GM12878 (cell line): ENCODE data around the gene ENPP6. TPM values are rescaled to one million over a fixed set of nuclear protein-coding genes. Genes with fewer than 3 reads are reported as not detected.

Experiments used
- ATAC-seq: fragments of 200-7000 bp; cut with Tn5 transposase; 3 replicates; pipeline ENCODE4 v1.9.1; 2020; ENCODE audit warnings: mild to moderate bottlenecking, moderate library complexity
- BruUV-seq: library from RNA; stranded (reverse); fragments of 400-500 nt; replicated peaks from 2 replicates; lab custom pipeline; 2021; lab: Mats Ljungman, UMichigan
- CTCF ChIA-PET: fragments of 300-600 bp; sonication (Branson Sonifier 250); formaldehyde crosslinking; extraction: SDS; loops from one replicate; lab custom pipeline; 2021; ENCODE audit warnings: inconsistent platforms; lab: Yijun Ruan, JAX
- POLR2A ChIA-PET: fragments of 350-600 bp; formaldehyde crosslinking; extraction: SDS; loops from one replicate; lab custom pipeline; 2021; ENCODE audit warnings: inconsistent platforms; lab: Charles Lee
- RAD21 ChIA-PET: fragments of 300-600 bp; sonication (Branson Sonifier 250); formaldehyde crosslinking; loops from one replicate; lab custom pipeline; 2023; ENCODE audit warnings: antibody characterized with exemption; ENCODE audit not compliant: unreplicated experiment; lab: Charles Lee
- SMC1A ChIA-PET: fragments of 300-600 bp; sonication (Branson Sonifier 250); formaldehyde crosslinking; loops from one replicate; lab custom pipeline; 2023; ENCODE audit not compliant: unreplicated experiment, uncharacterized antibody; lab: Charles Lee
- DNase-seq: peaks from one replicate; pipeline ENCODE4 v3.0.0-alpha.2; 2011; ENCODE audit warnings: low read depth, low spot score
- FAIRE-seq: peaks from 3 replicates; lab custom pipeline; 2011; peaks lifted over from hg19 to GRCh38; lab: Jason Lieb, UNC
- H2AFZ ChIP-seq: 2 replicates; pipeline ENCODE4 v1.6.0; 2011; ENCODE audit warnings: low read depth, low read length, control low read depth; ENCODE audit not compliant: control insufficient read depth
- H3K27ac ChIP-seq: 2 replicates; pipeline ENCODE4 v1.5.1; 2011; ENCODE audit warnings: control low read depth; ENCODE audit not compliant: control insufficient read depth, insufficient read depth
- H3K27me3 ChIP-seq, 2 experiments: replicated peaks in 1 of 2; 2 replicates each; pipeline versions ENCODE4 v1.6.0 to v1.6.1; 2011; ENCODE audit warnings: low read length in 1 of 2; ENCODE audit not compliant: control insufficient read depth in 2 of 2, insufficient read depth in 2 of 2
- H3K36me3 ChIP-seq, 2 experiments: 2 replicates each; pipeline ENCODE4 v1.5.1; 2011; ENCODE audit warnings: low read length in 1 of 2; ENCODE audit not compliant: control insufficient read depth in 2 of 2, insufficient read depth in 2 of 2
- H3K4me1 ChIP-seq: 2 replicates; pipeline ENCODE4 v1.6.1; 2011; ENCODE audit warnings: mild to moderate bottlenecking, low read length, moderate library complexity, mixed read lengths; ENCODE audit not compliant: control insufficient read depth, insufficient read depth
- H3K4me2 ChIP-seq: 2 replicates; pipeline ENCODE4 v1.6.0; 2011; ENCODE audit warnings: control low read depth; ENCODE audit not compliant: control insufficient read depth, insufficient read depth
- H3K4me3 ChIP-seq: fragments of 200-600 bp; sonication (generic); 2 replicates; pipeline ENCODE4 v1.5.1; 2016
- H3K79me2 ChIP-seq: 2 replicates; pipeline ENCODE4 v1.6.0; 2011; ENCODE audit warnings: low read length; ENCODE audit not compliant: control insufficient read depth, insufficient read depth
- H3K9ac ChIP-seq: 2 replicates; pipeline ENCODE4 v1.8.0; 2011; ENCODE audit warnings: low read length, control low read depth, mixed read lengths; ENCODE audit not compliant: control insufficient read depth, insufficient read depth
- H3K9me3 ChIP-seq: replicated peaks from 3 replicates; pipeline ENCODE4 v1.5.1; 2011; ENCODE audit warnings: mild to moderate bottlenecking, low read length; ENCODE audit not compliant: control insufficient read depth, insufficient read depth
- H4K20me1 ChIP-seq: 2 replicates; pipeline ENCODE4 v1.6.0; 2011; ENCODE audit not compliant: control insufficient read depth, insufficient read depth
- CBX5 ChIP-seq: sonication (generic); IDR thresholded peaks from 2 replicates; pipeline ENCODE4 v1.6.1; 2016; ENCODE audit warnings: low read depth, moderate library complexity, mild to moderate bottlenecking, inconsistent platforms
- CREB1 ChIP-seq: IDR thresholded peaks from 2 replicates; pipeline ENCODE4 v1.6.1; 2012; ENCODE audit warnings: low read depth, mild to moderate bottlenecking, inconsistent platforms
- EED ChIP-seq: sonication (generic); IDR thresholded peaks from 2 replicates; pipeline ENCODE4 v1.6.1; 2016; ENCODE audit warnings: antibody characterized with exemption, low read depth
- FOS ChIP-seq: IDR thresholded peaks from 3 replicates; pipeline ENCODE4 v1.6.1; 2011; ENCODE audit warnings: borderline replicate concordance; ENCODE audit not compliant: insufficient read length; ENCODE audit errors: extremely low read depth
- GATAD2B ChIP-seq: fragments of 450-650 bp; conservative IDR thresholded peaks from 2 replicates; pipeline ENCODE4 v1.6.1; 2017; ENCODE audit warnings: low read depth, mild to moderate bottlenecking, moderate library complexity
- IRF3 ChIP-seq: fragments of 450-650 bp; IDR thresholded peaks from 2 replicates; pipeline ENCODE4 v1.6.1; 2014; ENCODE audit warnings: mild to moderate bottlenecking
- JUNB ChIP-seq: IDR thresholded peaks from 2 replicates; pipeline ENCODE4 v1.6.1; 2016; ENCODE audit warnings: antibody characterized with exemption, mild to moderate bottlenecking
- MYB ChIP-seq: fragments of 150-350 bp; IDR thresholded peaks from 2 replicates; pipeline ENCODE4 v1.6.1; 2014; ENCODE audit warnings: mild to moderate bottlenecking, low read depth, low read length, borderline replicate concordance
- NFYB ChIP-seq: IDR thresholded peaks from 2 replicates; pipeline ENCODE4 v1.6.1; 2011; ENCODE audit warnings: low read depth, mild to moderate bottlenecking, low read length, improper control_type of control experiment, moderate library complexity; ENCODE audit not compliant: insufficient read depth
- NR2F1 ChIP-seq: fragments of 450-650 bp; conservative IDR thresholded peaks from 2 replicates; pipeline ENCODE4 v1.6.1; 2017; ENCODE audit warnings: mild to moderate bottlenecking
- PRDM15 ChIP-seq: fragments of 450-650 bp; formaldehyde crosslinking; IDR thresholded peaks from 2 replicates; pipeline ENCODE4 v1.4.0; 2020; ENCODE audit warnings: mild to moderate bottlenecking, moderate library complexity
- RB1 ChIP-seq: fragments of 450-650 bp; formaldehyde crosslinking; IDR thresholded peaks from 2 replicates; pipeline ENCODE4 v1.6.1; 2017; ENCODE audit warnings: mild to moderate bottlenecking, borderline replicate concordance
- RCOR1 ChIP-seq: conservative IDR thresholded peaks from 2 replicates; pipeline ENCODE4 v1.6.1; 2012; ENCODE audit warnings: low read depth, low read length, improper control_type of control experiment
- SMAD5 ChIP-seq: IDR thresholded peaks from 2 replicates; pipeline ENCODE4 v1.6.1; 2016; ENCODE audit warnings: antibody characterized with exemption, low read depth
- SPI1 ChIP-seq: IDR thresholded peaks from 2 replicates; pipeline ENCODE4 v1.6.1; 2011; ENCODE audit warnings: low read depth, mild to moderate bottlenecking, low read length, moderate library complexity, borderline replicate concordance; ENCODE audit not compliant: insufficient read depth
- STAT1 ChIP-seq: fragments of 450-650 bp; conservative IDR thresholded peaks from 2 replicates; pipeline ENCODE4 v1.6.1; 2014; ENCODE audit warnings: antibody characterized with exemption, mild to moderate bottlenecking
- TARDBP ChIP-seq: IDR thresholded peaks from 2 replicates; pipeline ENCODE4 v1.6.1; 2016; ENCODE audit warnings: borderline replicate concordance
- TCF12 ChIP-seq: IDR thresholded peaks from 2 replicates; pipeline ENCODE4 v1.6.1; 2011; ENCODE audit warnings: low read depth, mild to moderate bottlenecking, low read length
- TCF3 ChIP-seq: IDR thresholded peaks from 2 replicates; pipeline ENCODE4 v1.6.1; 2012; ENCODE audit warnings: low read depth, mild to moderate bottlenecking, low read length, borderline replicate concordance; ENCODE audit not compliant: insufficient read depth
- USF1 ChIP-seq: IDR thresholded peaks from 2 replicates; pipeline ENCODE4 v1.6.1; 2011; ENCODE audit warnings: borderline replicate concordance, low read depth, mild to moderate bottlenecking, moderate library complexity, mixed read lengths, low read length; ENCODE audit not compliant: insufficient read depth; ENCODE audit errors: extremely low read length
- ZSCAN29 ChIP-seq: fragments of 450-650 bp; IDR thresholded peaks from 2 replicates; pipeline ENCODE4 v1.6.1; 2017; ENCODE audit warnings: mild to moderate bottlenecking, moderate library complexity
- WGBS: methylation state at CpG from one replicate; pipeline ENCODE4 v1.1.6; 2016; ENCODE audit warnings: low lambda C conversion rate; ENCODE audit not compliant: insufficient replicate concordance, insufficient coverage; ENCODE audit errors: missing lambda C conversion rate; 5-methylcytosine and 5-hydroxymethylcytosine counted together
- in situ Hi-C: fragments of 300-500 bp; cut with MboI; formaldehyde crosslinking; loops from 9 replicates; pipeline ENCODE4 v1.14.3; 2018; ENCODE audit warnings: mixed read lengths
- intact Hi-C: fragments of 100-400 bp; cut with micrococcal nuclease; formaldehyde crosslinking; loops from one replicate; pipeline ENCODE4 v1.14.2; 2022; ENCODE audit not compliant: unreplicated experiment
- polyA plus RNA-seq, 11 experiments: library from polyadenylated mRNA; depleted of rRNA in 4 of 11; unstranded in 6 of 11; stranded (reverse) in 5 of 11; fragments of >200 nt; fragmentation: Nextera tagmentation in 4 of 11; fragmentation: Illumina TruSeq in 1 of 11; extraction: Ambion mirVana in 4 of 11; extraction: Trizol in 1 of 11; gene quantifications; 1 replicate in 1 of 11; 2 replicates in 10 of 11; pipeline versions ENCODE4 v1.2.1 to v1.2.3, GENCODE V29; 2011 to 2016; ENCODE audit warnings: inconsistent platforms in 2 of 11, missing spikeins in 2 of 11, low read depth in 1 of 11
- total RNA-seq, 4 experiments: library from RNA; depleted of rRNA in 3 of 4; stranded (reverse); fragments of >200 nt in 3 of 4; fragmentation: Illumina TruSeq in 1 of 4; extraction: Trizol in 1 of 4; gene quantifications; 2 replicates each; pipeline versions ENCODE4 v1.2.1 to v1.2.3, GENCODE V29; 2013 to 2021

The ENPP6 gene
- total and polyA plus RNA-seq, 10 of the 15 experiments (the other 5 are each of a cell fraction or from before 2014, with no cell fraction given) = 0.04 to 1.0 (median 0.44) TPM; not detected in 1

GRCh38 chr4:184167576-184167975, 50.1 kb downstream of the ENPP6 start:
- no peaks in the 10 kb centered on the region for H3K9me3 ChIP-seq
- intact Hi-C loops = loop anchor here (10.0 kb wide), 1 partner anchor 543 kb away; no protein-coding TSS in a partner anchor
- WGBS = 40% methylated on average over 9 of the region's 9 CpGs
- ATAC-seq (peak; percentile 60), DNase-seq (no peak), FAIRE-seq (peak; percentile 23)
- ChIA-PET CTCF (interaction anchor here (0.7 to 1.8 kb wide), 12 partner anchors 8 to 1004 kb away, joined by 3 to 9 read pairs (median 4); no protein-coding TSS in a partner anchor), SMC1A (interaction anchor here (0.6 to 2.0 kb wide), 4 partner anchors 12 to 758 kb away, joined by 3 to 10 read pairs (median 4); no protein-coding TSS in a partner anchor), RAD21 (interaction anchor here (1.5 kb wide), 1 partner anchor 26 kb away, joined by 3 read pairs; no protein-coding TSS in a partner anchor), POLR2A (no interaction called here)
- no peak overlapping the region for H3K27ac ChIP-seq
- H3K4me3 ChIP-seq = no peak overlapping the region
- no peak overlapping the region for H2AFZ ChIP-seq
- H3K4me2 ChIP-seq = no peak overlapping the region
- no peaks in the 10 kb centered on the region for H4K20me1 ChIP-seq
- no peaks in the 10 kb centered on the region for H3K36me3 ChIP-seq
- no TSS peak for BruUV-seq
- in situ Hi-C loops = no loop called here
- no peak overlapping the region for H3K9ac ChIP-seq
- no peaks in the 10 kb centered on the region; a peak in 3 of 4 replicates for H3K27me3 ChIP-seq
- no peaks in the 10 kb centered on the region for H3K79me2 ChIP-seq
- H3K4me1 ChIP-seq = no peaks in the 10 kb centered on the region
- no peak for TF ChIP-seq TARDBP
- TF ChIP-seq CREB1 = peak; percentile 81
- no peak for TF ChIP-seq CBX5
- no peak for TF ChIP-seq RB1
- TF ChIP-seq RCOR1 = no peak
- peak; percentile 31; the same call in 1 of the 2 replicates for TF ChIP-seq NR2F1
- TF ChIP-seq JUNB = no peak
- peak; percentile 74 for TF ChIP-seq SPI1
- TF ChIP-seq NFYB = no peak
- peak; percentile 92 for TF ChIP-seq TCF12
- no peak for TF ChIP-seq IRF3
- no peak for TF ChIP-seq STAT1
- no peak for TF ChIP-seq GATAD2B
- no peak for TF ChIP-seq FOS
- TF ChIP-seq PRDM15 (CRISPR knock-in tag) = no peak
- TF ChIP-seq MYB = no peak
- TF ChIP-seq SMAD5 = no peak
- no peak for TF ChIP-seq EED
- TF ChIP-seq USF1 = no peak
- no peak for TF ChIP-seq ZSCAN29
- peak; percentile 78; the same call in 1 of the 2 replicates for TF ChIP-seq TCF3
